Stimulated activated CD8-positive, alpha-beta memory T cell treated with anti-CD3 and anti-CD28 coated beads, Interleukin-7, amount 100 ng/mL, for 1 hour (primary cell): Measurements from ENCODE around the gene FATE1.
"Not testable (repeated sequence)": the region's sequence is repeated elsewhere in the genome, so short reads cannot be mapped to it uniquely, and the experiment has no call there.

Experiments used
- DNase-seq, 2 donors: peaks; one replicate each; pipeline ENCODE4 v3.0.0-alpha.2; 2020; ENCODE audit warnings: low read depth in 2 of 2

Gene FATE1

GRCh38 chrX:151715752-151716151 is at the start of gene FATE1:
Gene FATE1 (plus strand): TSS chrX:151716035. CDS start chrX:151716120, 85 bp downstream.
- DNase-seq = no peak

DNA sequence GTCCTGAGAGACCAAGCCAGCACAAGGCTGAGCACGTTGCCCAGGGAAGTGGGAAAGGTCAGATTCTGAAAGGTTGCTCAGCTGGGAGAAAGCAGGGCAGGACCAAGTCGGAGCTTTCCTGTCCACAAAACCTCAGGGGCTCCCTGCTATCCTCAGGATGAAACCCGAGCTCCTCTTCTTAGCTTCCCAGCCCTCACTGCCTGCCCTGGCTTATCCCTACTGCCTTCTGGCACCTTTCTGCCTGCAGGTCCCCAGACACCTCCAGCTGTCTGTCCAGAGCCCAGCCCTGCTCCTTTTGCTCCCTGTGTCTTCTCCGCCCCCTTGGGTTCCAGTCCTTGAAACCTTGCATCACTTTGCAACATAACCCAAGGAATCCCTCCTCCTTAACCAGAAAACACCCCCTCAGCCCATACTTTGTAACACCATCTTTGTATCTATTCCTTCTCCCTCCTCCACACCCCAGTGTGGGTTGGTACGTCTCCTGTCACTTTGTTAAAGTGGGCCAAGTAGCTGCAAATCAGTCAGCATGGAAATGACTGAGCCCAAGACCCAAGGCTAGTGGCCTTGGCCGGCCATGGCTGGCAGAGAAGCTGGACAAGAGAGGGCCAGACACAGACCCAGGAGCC is 40.6 kb upstream of the FATE1 start:
- DNase-seq = no peak

DNA sequence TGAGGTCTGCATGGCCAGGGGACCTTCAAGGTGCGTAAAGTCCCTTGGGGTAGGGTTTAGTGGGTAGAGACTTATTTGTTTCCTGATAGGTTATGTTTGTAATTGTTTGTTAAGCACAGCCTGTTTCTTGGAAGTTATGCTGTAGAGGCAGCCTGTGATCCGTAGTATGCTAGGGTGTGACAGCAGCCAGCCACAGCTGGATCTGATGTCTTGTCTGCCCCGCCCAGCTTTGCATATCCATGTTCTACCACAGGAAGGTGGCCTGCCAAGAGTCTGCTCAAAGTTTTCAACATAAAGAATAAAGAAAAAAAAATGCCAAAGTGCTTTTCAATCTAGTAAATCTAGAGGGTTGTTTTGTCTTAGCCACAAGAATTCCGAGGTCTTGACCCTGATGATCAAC is 39.6 kb upstream of the FATE1 start:
- no peak for DNase-seq

DNA sequence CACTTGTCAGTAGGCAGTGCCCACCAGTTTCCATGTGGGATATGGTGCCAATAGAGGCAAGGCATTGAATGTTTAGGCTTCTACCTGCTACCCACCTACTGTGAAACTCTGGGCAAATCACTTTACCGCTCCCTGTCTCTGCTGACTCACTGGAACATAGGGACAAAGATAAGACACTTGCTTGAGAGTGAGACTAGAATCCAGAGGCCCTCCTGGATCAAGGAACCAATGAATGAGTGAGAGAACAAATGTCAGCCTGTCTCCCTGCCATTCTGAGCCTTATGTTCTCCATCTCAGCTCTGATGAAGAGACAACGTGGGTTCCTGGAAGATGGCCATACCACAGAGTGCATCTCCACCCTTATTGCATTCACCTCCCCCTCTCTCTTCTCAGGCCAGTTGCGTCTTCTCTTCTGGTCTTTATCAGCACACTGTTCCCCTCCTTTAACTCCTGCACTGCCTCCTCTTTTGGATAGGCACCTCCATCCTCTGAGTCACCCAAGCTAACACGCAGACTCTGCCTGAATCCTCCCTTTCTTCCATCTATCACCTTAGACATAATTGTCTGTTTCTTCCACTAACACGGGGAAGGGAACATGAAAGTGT is 35.9 kb upstream of the FATE1 start:
- no peak for DNase-seq

- DNase-seq = peak; percentile 2 to 10
These were observed 35.0 kb upstream of the FATE1 start for GRCh38 chrX:151680805-151681204.

- DNase-seq = no peak
These were observed 28.2 kb upstream of the FATE1 start for GRCh38 chrX:151687635-151688034.

GRCh38 chrX:151688695-151689094 is 27.1 kb upstream of the FATE1 start:
- DNase-seq = no peak

DNA sequence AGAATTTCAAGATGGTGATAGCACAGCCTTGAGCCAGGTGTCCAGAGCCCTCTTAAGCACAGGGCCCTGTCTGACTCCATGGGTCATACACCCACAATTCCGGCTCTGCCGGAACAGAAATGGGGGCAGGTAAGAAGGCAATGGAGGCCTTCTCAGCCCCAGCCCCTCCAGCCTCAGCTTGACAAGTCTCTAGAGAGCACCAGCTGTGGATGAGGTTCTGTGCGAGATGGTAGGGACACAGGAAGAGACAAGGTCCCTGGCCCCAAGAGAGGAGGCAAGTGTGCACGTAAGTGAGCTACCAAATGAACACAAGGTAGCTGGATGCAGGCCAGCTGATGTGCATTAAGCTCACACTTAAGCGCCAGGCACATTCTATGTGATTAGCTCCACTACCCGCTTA is 23.0 kb upstream of the FATE1 start:
- DNase-seq = no peak

GRCh38 chrX:151694121-151694520 is 21.7 kb upstream of the FATE1 start:
- no peak for DNase-seq

DNA sequence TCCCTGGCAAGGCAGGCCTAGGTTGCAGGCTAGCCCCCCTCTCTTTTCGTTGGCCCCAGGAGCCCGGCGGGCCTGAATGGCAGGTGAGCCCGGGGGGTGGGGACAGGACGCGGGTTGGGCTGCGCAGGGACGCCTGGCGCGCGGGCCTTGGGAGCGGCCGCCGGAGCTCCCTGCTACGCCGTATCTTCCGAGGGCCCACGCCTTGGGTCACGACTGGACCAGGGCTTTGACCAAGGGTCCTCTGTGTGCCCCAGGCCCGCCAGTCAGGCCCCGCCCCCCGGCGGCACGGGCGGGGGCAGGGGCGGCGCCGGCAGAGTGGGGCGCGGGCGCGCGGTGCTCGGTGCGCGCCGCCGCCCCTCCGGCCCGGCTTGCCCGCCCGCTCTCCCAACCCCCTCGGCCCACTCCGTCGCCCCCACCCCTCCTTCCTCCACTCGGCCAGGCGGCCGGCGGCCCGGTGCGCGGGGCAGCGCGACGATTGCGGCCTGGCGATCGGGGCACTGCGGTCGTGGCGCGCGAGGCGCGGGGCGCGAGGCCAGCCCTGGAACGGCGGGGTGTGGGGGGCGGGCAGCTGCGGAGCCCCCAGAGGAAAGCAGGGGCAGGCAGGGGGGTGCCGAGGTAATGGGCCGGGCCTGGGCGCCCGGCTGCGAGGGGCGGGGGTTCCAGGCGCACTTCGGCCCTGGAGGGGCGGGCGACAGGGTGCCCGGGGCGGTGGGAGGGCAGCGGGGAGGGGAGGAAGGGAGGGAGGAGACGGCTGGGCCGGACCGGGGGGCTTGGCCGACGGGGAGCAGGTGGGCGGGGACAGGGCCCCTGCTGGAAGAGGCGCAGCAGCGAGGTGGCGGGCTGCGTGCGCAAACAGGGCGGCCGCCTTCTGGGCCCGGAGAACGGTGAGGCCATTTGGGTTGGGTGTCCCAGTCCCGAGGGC is 20.9 kb upstream of the FATE1 start, which contains the start of gene PRRG3:
TSS of gene PRRG3 (plus strand) at position 798 of the 922 bp plus-strand sequence. CDS start 3,357 bp downstream, outside the sequence.
- DNase-seq = no peak

- no peak for DNase-seq
These were observed 20.1 kb upstream of the FATE1 start for GRCh38 chrX:151695583-151696340.

DNA sequence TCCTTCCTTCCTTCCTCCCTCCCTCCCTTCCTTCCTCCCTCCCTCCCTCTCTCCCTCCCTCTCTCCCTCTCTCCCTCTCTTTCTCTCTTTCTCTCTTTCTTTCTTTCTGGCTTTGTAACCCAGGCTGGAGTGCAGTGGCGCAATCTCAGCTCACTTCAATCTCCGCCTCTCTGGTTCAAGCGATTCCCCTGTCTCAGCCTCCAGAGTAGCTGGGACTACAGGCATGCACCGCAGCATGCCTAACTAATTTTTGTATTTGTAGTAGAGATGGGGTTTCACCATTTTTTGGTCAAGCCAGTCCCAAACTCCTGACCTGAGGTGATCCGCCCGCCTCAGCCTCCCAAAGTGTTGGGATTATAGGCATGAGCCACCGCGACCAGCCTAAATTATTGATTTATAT is 18.8 kb upstream of the FATE1 start:
- DNase-seq = not testable (repeated sequence)

- no peak for DNase-seq
These were observed 18.3 kb upstream of the FATE1 start for GRCh38 chrX:151697522-151697921.

DNA sequence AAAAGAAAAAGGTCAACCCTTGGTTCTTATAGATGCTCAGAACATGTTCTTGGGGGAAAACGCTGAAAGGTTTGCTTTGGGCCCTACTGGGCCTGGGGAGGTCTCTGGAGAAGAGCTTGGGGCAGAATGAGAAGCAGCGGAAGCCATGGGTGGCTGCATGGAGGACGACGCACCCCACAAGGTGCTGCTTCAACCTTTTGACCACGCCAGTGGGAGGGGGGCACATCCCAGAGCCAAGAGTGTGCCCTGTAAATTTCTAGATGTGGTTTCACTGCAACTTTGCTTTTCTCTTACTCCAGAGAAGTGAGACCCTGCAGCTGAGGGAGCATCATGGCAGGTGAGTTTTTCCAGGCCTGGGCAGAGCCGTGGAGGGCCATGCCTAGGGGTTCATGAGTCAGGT is 17.4 kb upstream of the FATE1 start:
- no peak for DNase-seq

DNA sequence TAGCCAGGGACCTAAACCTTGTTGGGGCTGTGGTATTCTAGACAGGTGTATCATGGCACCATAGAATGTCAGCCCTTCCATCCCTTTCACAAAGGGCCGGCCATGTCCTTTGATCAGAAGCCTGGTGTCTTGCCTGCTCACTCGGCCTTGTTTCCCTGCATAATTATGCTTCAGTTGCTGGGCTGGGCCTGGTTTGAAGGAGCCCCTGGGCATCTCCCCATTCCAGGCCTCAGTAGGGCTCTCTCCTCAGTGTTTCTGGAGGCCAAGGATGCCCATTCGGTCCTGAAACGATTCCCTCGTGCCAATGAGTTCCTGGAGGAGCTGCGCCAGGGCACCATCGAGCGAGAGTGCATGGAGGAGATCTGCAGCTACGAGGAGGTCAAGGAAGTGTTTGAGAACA is 16.1 kb upstream of the FATE1 start:
- no peak for DNase-seq

DNA sequence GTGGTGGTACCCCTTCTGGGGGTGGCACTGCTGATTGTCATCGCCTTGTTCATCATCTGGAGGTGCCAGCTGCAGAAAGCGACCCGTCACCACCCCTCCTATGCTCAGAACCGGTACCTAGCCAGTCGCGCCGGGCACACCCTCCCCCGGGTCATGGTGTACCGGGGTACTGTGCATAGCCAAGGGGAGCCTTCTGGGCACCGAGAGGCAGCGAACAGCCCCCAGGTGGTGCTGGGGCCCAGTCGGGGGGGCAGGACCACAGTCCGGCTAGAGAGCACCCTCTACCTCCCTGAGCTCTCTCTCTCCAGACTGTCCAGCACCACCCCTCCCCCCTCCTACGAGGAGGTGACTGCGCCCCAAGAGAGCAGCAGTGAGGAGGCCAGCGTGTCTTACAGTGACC is 15.3 kb upstream of the FATE1 start:
- no peak for DNase-seq

GRCh38 chrX:151701071-151701470 is 14.8 kb upstream of the FATE1 start:
- no peak for DNase-seq

DNA sequence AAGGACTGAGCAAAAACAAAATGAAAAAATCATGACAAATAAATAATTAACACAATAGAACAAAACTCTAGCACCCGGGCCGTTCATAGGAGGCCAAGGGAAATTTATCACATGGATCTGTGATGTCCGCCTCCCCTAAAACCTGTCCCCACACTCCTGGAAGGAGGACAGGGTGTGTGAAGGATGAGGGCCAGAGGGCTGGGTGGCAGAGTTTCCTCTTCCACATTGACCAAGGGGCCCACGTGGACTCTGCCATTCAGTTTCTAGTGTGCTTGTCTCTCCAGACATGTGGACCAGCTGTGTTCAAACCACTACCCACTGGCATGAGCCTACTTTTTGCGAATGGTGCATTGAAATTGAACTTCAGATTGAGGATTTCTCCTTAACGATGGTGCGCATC is 14.3 kb upstream of the FATE1 start:
- DNase-seq = no peak

- no peak for DNase-seq
These were observed 13.7 kb upstream of the FATE1 start for GRCh38 chrX:151702026-151702714.

DNA sequence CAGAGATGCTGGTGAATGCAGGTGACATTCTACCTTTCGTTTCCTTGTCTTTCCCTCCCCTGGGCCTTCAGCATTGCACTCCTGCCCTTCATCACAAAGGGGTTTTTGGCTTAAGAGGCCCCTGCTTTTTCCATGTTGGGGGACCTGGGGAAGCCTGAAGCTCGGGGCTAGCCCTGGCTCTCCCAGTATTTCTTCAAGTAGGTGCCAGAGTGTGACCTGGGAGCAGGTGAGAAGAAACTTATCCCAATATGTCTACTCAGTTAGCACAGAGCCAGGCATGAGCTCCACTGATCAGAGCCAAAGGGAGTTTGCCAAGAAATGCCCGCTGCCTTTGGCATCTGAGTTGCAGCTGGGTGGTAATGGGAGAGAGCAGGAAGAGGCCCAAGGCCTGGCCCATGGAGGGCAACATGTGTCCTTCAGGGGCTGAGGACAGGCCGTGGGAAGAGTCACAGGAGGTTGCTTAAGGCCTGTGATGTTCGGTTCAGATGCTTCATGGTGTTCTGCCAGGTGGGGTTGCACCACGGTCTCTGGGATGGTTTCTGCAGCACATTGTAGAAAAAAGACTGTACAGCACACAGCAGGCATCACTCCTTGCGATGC is 13.0 kb upstream of the FATE1 start:
- DNase-seq = no peak

DNA sequence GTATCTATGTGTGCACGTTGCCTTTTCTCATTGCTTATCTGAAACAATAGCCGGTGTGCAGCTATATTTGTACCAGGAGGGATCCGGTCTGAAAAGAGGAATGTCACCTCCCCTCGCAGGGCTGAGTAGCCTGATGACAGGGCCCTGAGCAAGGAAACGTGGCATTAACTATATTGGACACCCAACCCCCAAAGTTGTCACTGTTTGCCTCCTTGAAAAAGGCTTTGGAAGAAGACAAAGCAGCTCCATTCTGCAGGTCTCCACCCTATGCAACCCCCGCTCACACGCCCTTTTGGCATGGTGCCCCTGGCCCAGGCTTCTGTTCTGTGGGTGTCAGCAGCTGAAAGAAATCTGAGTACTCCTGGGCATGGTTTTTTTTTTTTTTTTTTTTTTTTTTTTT is 12.3 kb upstream of the FATE1 start:
- no peak for DNase-seq
